ENCODE measurements around the gene PRKCG. TPM values are rescaled to one million over a fixed set of nuclear protein-coding genes. Genes with fewer than 3 reads are reported as not detected.
"Not testable (repeated sequence)": the region's sequence is repeated elsewhere in the genome, so short reads cannot be mapped to it uniquely, and the experiment has no call there.

PRKCG gene
- total RNA-seq: not detected

DNA sequence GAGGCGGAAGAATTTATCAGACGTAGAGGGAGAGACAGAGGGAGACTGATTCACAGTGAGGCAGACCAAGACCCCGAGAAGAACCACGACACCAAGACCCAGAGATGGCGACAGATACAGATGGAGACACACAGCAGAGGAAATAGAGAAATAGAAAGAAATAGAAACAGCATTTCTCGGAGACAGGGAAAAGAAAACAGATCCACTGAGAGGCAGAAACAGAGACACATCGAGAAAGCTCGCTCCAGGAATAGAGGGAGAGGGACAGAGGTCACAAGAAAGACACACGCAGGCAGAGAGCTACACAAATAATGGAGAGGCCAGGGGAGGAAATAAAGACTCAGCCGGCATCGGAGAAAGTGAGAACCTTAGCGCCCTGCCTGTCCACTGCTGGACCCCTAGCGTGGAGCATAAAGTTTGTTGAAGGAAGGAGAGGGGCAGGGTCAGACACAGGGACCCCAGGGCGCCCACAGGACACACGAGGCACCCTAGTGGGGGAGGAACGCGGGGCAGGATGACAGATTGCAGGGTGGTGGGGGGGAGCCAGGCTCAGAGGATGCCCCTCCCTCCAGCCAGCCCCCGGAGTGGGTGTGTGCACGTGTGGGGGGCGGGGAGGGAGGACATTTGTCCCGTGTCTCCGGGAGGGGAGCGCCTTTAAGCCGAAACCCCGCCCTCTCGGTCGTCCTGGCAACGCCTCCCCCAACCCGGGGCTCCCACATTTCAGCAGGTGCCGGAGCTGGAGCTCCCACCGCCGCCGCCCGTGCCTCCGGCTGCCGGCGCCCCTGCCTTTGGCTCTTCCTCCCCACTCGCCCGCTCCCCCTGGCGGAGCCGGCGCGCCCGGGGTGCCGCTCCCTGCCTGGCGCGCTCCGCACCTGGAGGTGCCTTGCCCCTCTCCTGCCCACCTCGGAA lies at the start of gene PRKCG:
Gene PRKCG (plus strand): TSS at position 716 of the 909 bp plus-strand sequence. CDS start 298 bp downstream, outside the sequence.
- TF ChIP-seq, protein P1, sequence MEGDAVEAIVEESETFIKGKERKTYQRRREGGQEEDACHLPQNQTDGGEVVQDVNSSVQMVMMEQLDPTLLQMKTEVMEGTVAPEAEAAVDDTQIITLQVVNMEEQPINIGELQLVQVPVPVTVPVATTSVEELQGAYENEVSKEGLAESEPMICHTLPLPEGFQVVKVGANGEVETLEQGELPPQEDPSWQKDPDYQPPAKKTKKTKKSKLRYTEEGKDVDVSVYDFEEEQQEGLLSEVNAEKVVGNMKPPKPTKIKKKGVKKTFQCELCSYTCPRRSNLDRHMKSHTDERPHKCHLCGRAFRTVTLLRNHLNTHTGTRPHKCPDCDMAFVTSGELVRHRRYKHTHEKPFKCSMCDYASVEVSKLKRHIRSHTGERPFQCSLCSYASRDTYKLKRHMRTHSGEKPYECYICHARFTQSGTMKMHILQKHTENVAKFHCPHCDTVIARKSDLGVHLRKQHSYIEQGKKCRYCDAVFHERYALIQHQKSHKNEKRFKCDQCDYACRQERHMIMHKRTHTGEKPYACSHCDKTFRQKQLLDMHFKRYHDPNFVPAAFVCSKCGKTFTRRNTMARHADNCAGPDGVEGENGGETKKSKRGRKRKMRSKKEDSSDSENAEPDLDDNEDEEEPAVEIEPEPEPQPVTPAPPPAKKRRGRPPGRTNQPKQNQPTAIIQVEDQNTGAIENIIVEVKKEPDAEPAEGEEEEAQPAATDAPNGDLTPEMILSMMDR (IDR thresholded peaks at IDR 0.05): no peak
- DNase-seq (ENCODE audit: low spot score) (no peak), ATAC-seq (ENCODE audit: low FRiP score) (no peak)

DNA sequence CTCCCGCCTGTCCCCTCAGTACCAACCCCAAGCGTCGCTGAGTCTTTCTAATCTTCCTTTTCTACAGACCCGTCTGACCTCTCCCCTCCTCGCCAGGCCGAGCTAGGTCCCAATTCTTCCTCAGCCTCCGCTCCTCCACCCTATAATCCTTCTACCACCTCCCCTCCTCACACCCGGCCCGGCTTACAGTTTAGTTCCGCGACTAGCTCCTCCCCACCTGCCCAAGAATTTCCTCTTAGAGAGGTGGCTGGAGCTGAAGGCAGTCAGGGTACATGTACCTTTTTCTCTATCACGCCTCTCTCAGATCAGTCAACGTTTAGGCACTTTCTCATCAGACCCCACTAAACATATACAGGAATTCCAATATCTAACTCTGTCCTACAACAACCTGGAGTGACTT lies 49.1 kb upstream of the PRKCG start:
- DNase-seq (ENCODE audit: low spot score); ATAC-seq (ENCODE audit: low FRiP score): not testable (repeated sequence)

DNA sequence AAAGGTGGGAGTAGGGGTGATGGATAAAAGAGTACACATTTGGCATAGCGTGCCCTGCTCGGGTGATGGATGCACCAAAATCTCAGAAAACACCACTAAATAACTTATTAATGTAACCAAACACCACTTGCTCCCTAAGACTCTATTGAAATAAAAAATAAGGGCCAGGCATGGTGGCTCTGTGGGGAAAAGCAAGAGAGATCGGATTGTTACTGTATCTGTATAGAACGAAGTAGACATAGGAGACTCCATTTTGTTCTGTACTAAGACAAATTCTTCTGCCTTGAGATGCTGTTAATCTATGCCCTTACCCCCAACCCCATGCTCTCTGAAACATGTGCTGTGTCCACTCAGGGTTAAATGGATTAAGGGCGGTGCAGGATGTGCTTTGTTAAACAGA lies 43.6 kb upstream of the PRKCG start:
- not testable (repeated sequence) for DNase-seq (ENCODE audit: low spot score); ATAC-seq (ENCODE audit: low FRiP score)

DNA sequence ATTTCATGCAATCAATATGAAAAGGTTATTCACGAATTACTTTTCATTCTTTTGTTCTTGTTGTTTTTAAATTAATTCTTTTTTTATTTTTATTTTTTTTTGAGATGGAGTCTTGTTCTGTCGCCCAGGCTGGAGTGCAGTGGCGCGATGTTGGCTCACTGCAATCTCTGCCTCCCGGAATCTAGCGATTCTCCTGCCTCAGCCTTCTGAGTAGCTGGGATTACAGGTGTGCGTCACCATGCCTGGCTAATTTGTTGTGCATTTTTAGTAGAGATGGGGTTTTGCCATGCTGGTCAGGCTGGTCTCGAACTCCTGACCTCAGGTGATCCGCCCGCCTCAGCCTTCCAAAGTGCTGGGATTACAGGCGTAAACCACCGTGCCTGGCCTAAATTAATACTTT lies 41.8 kb upstream of the PRKCG start:
- not testable (repeated sequence) for ATAC-seq (ENCODE audit: low FRiP score); DNase-seq (ENCODE audit: low spot score)

DNA sequence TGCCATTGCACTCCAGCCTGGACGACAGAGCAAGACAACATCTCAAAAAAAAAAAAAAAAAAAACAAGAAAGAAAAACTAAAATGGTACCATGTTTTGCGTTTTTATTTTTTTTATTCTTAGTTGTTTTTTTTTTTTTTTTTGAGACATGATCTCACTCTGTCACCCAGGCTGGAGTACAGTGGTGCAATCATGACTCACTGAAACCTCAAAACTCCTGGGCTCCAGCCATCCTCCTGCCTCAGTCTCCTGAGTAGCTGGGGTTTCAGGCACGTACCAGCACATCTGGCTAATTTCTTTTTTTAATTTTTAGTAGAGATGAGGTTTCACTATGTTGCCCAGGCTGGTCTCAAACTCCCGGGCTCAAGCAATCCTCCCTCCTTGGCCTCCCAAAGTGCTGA lies 41.1 kb upstream of the PRKCG start:
- DNase-seq (ENCODE audit: low spot score); ATAC-seq (ENCODE audit: low FRiP score): not testable (repeated sequence)

DNA sequence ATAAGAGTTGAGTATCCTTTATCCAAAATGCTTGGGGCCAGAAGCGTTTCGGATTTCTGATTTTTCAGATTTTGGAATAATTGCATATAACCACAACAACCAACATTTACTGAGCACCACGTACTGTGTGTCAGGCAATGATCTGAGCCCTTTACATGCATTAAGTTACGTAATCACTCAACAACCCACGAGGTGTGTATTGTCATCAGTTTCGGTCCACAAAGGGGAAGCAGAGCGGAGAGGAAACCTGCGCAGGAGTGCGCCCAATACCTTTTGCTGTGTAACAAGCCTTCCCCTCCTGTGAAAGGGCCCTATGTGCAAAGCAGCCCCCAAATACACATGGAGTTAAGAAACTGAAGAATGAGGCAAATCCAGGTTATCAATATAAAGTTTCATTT lies 37.1 kb upstream of the PRKCG start:
- DNase-seq (ENCODE audit: low spot score) (no peak), ATAC-seq (ENCODE audit: low FRiP score) (no peak)
- TF ChIP-seq, protein P1 (IDR thresholded peaks at IDR 0.05): no peak

DNA sequence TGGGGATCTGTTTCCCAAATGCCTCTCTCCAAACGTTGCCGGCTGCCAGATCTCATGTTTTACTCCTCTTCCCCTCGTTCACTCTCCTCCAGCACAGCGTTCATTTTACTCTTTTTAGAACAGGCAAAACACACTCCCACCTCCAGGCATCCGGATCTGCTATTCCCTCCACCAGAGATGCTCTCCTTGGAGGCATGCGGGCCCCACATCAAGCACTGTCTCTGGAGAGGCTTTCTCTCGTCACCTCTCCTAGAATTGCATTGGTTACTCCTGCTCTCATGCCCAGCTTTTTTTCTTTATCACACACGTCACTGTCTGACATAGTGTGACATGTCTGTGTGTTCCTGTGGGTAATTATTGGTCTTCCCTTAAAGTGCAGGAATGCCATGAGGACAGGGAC lies 34.4 kb upstream of the PRKCG start:
- TF ChIP-seq, protein P1 (IDR thresholded peaks at IDR 0.05): no peak
- DNase-seq (ENCODE audit: low spot score) (no peak), ATAC-seq (ENCODE audit: low FRiP score) (no peak)

DNA sequence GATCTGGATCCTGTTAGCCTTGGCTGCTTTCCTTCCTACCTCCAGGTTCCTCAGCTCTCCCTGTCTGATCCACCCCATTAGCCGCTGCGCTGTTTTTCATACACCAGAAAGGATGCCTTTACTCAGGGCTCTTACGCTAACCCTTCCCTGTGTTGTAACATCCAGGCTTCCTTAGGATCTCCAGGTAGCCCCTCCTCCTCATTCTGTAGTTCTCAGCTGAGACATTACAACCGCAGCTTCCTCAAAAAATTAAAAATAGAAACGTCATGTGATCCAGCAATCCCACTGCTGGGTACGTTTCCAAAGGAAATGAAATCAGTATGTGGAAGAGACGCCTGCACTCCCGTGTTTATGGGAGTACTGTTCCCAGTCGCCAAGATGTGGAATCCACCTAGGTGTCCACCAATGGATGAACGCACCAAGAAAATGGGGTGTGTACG lies 32.7 kb upstream of the PRKCG start:
- DNase-seq (ENCODE audit: low spot score): no peak
- peak; percentile 55 for ATAC-seq (ENCODE audit: low FRiP score)
- TF ChIP-seq, protein P1 (IDR thresholded peaks at IDR 0.05): no peak

DNA sequence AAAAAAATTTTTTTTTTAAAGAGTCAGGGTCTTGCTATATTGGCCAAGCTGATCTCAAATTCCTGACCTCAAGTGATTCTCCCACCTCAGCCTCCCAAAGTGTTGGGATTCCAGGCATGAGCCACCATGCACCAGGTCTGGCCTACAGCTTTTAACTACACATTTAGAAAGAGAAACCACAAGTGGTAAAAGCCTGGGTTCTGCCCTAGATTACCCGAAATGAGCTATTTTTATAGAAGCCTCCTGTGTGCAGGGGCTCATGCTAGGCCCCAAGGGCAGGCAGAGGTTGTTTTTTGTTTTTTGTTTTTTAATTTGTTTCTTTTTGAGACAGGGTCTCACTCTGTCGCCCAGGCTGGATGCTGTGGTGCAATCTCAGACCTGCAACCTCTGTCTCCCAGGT lies 28.3 kb upstream of the PRKCG start:
- TF ChIP-seq, protein P1 (IDR thresholded peaks at IDR 0.05): no peak
- no peak for ATAC-seq (ENCODE audit: low FRiP score)
- no peak for DNase-seq (ENCODE audit: low spot score)
